Esophagus muscularis mucosa (tissue), 4 donors: ENCODE measurements around the gene PNPLA1.

Experiments
- EP300 ChIP-seq: sonication (generic); formaldehyde crosslinking; IDR thresholded peaks from one replicate; pipeline ENCODE4 v1.6.1; 2017; ENCODE audit warnings: antibody characterized with exemption
- POLR2A ChIP-seq: fragments of 450-650 bp; IDR thresholded peaks from one replicate; pipeline ENCODE4 v1.6.1; 2017; ENCODE audit warnings: antibody characterized with exemption, moderate library complexity, mild to moderate bottlenecking, low read depth
- POLR2AphosphoS5 ChIP-seq, 2 donors: sonication (generic); formaldehyde crosslinking; IDR thresholded peaks; one replicate each; pipeline ENCODE4 v1.6.1; 2017; ENCODE audit warnings: antibody characterized with exemption in 2 of 2
- TF ChIP-seq, protein P1 (sequence below), 3 experiments: fragments of 200-600 bp in 2 of 3; fragments of 450-650 bp in 1 of 3; sonication (generic) in 2 of 3; IDR thresholded peaks; one replicate each; pipeline ENCODE4 v1.5.1; 2017 to 2019; ENCODE audit warnings: antibody characterized with exemption in 3 of 3, mild to moderate bottlenecking in 2 of 3, moderate library complexity in 1 of 3

DNA sequence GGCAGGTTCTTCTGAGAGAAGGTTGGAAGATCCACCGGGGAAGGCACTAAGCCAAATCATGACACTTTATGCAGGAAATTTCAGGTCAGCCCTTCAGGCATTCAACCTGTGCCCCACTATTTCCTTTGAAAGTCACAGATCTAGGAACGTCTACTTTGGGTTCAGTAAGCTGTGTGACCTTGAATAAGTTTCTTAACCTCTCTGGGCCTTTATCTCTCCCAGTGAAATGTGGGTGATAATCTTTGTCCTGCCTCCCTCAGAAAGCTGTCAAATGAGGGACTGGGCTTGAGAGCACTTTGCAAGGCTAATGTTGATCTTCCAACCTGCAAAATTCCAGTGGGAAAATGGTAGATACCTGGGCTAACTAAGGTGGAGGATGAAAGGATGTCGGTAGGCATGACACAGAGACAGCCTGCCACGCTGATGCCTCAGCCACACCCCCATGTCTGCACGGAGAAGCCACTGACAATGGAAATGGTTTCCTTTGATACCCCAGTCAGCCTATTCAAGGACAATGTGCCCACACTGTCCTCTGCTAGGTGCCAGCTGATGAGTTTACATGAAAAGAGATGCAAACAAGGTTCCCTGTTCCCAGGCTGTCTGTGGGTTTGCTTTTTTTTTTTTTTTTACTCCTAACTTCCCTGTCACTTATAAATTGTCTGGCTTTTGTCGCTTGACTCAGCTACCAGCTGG is 57.5 kb downstream of the PNPLA1 start:
- TF ChIP-seq POLR2AphosphoS5 (IDR thresholded peaks at IDR 0.05) (no peak), EP300 (no peak), POLR2A (no peak)
- TF ChIP-seq, protein P1, sequence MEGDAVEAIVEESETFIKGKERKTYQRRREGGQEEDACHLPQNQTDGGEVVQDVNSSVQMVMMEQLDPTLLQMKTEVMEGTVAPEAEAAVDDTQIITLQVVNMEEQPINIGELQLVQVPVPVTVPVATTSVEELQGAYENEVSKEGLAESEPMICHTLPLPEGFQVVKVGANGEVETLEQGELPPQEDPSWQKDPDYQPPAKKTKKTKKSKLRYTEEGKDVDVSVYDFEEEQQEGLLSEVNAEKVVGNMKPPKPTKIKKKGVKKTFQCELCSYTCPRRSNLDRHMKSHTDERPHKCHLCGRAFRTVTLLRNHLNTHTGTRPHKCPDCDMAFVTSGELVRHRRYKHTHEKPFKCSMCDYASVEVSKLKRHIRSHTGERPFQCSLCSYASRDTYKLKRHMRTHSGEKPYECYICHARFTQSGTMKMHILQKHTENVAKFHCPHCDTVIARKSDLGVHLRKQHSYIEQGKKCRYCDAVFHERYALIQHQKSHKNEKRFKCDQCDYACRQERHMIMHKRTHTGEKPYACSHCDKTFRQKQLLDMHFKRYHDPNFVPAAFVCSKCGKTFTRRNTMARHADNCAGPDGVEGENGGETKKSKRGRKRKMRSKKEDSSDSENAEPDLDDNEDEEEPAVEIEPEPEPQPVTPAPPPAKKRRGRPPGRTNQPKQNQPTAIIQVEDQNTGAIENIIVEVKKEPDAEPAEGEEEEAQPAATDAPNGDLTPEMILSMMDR (IDR thresholded peaks at IDR 0.05), result no peak
